OCI-LY1 (cell line): Measurements from ENCODE around the gene ATP2A2.
"Not testable (repeated sequence)": the region's sequence is repeated elsewhere in the genome, so short reads cannot be mapped to it uniquely, and the experiment has no call there.

Experiments
- H2AFZ ChIP-seq: fragments of 200-600 bp; sonication (generic), shearing (Covaris generic); 2 replicates; pipeline ENCODE4 v1.6.0; 2014; ENCODE audit warnings: antibody characterized with exemption, mild to moderate bottlenecking, low read length
- H3F3A ChIP-seq: fragments of 200-600 bp; sonication (generic), shearing (Covaris generic); 2 replicates; pipeline ENCODE4 v1.6.0; 2014; ENCODE audit warnings: mild to moderate bottlenecking, antibody characterized with exemption, low read length, moderate library complexity; ENCODE audit not compliant: insufficient read depth
- H3K27ac ChIP-seq: fragments of 200-600 bp; sonication (generic); 2 replicates; pipeline ENCODE4 v1.5.1; 2014; ENCODE audit warnings: low read length, mixed run types, mild to moderate bottlenecking, low read depth; ENCODE audit not compliant: poor library complexity, severe bottlenecking
- H3K27me3 ChIP-seq: fragments of 200-600 bp; sonication (generic); 2 replicates; pipeline ENCODE4 v1.6.0; 2014; ENCODE audit warnings: antibody characterized with exemption, mild to moderate bottlenecking, low read length, moderate library complexity; ENCODE audit not compliant: insufficient read depth
- H3K36me3 ChIP-seq: fragments of 200-600 bp; sonication (generic); 2 replicates; pipeline ENCODE4 v1.6.1; 2014; ENCODE audit warnings: mild to moderate bottlenecking, antibody characterized with exemption, low read length, moderate library complexity, mixed read lengths; ENCODE audit not compliant: insufficient read depth
- H3K4me1 ChIP-seq: fragments of 200-600 bp; sonication (generic); 2 replicates; pipeline ENCODE4 v1.5.1; 2014; ENCODE audit warnings: mild to moderate bottlenecking, low read length, moderate library complexity; ENCODE audit not compliant: insufficient read depth, severe bottlenecking
- H3K4me2 ChIP-seq: fragments of 200-600 bp; sonication (generic), shearing (Covaris generic); 2 replicates; pipeline ENCODE4 v1.6.1; 2014; ENCODE audit warnings: low read length
- H3K4me3 ChIP-seq: fragments of 200-600 bp; sonication (generic); 2 replicates; pipeline ENCODE4 v1.5.1; 2014; ENCODE audit warnings: low read length, low read depth, mild to moderate bottlenecking, mixed read lengths; ENCODE audit not compliant: poor library complexity, severe bottlenecking
- H3K79me2 ChIP-seq: fragments of 200-600 bp; shearing (Covaris generic); 2 replicates; pipeline ENCODE4 v1.6.1; 2016; ENCODE audit warnings: mixed run types, low read length, mixed read lengths; ENCODE audit not compliant: insufficient read depth
- H3K9ac ChIP-seq: fragments of 200-600 bp; sonication (generic), shearing (Covaris generic); 2 replicates; pipeline ENCODE4 v1.6.1; 2014; ENCODE audit warnings: mild to moderate bottlenecking, low read length, mixed read lengths
- H3K9me2 ChIP-seq: fragments of 200-600 bp; sonication (generic), shearing (Covaris generic); 2 replicates; pipeline ENCODE4 v1.6.1; 2014; ENCODE audit warnings: low read depth, mild to moderate bottlenecking, low read length, mixed read lengths
- H3K9me3 ChIP-seq: fragments of 200-600 bp; shearing (Covaris generic); 2 replicates; pipeline ENCODE4 v1.6.1; 2014; ENCODE audit warnings: low read length, mixed read lengths
- H4K20me1 ChIP-seq: fragments of 200-600 bp; sonication (generic), shearing (Covaris generic); 2 replicates; pipeline ENCODE4 v1.6.0; 2016; ENCODE audit warnings: mild to moderate bottlenecking, low read length; ENCODE audit not compliant: insufficient read depth
- CTCF ChIP-seq: fragments of 200-600 bp; sonication (generic), shearing (Covaris generic); IDR thresholded peaks from 2 replicates; pipeline ENCODE4 v1.5.1; 2017; ENCODE audit warnings: mild to moderate bottlenecking, antibody characterized with exemption, low read length, moderate library complexity, mixed read lengths
- EZH2 ChIP-seq: fragments of 200-600 bp; sonication (generic), shearing (Covaris generic); IDR thresholded peaks from 2 replicates; pipeline ENCODE4 v1.8.0; 2017; ENCODE audit warnings: borderline replicate concordance, mixed run types, mild to moderate bottlenecking, antibody characterized with exemption, low read length, moderate library complexity, mixed read lengths

The ATP2A2 gene

GRCh38 chr12:110339184-110339952 is 58.3 kb downstream of the ATP2A2 start:
- H3K27ac ChIP-seq = peak overlapping the region; percentile 32

GRCh38 chr12:110340261-110340660 is 59.2 kb downstream of the ATP2A2 start:
- H3K4me2 ChIP-seq, H3K27ac ChIP-seq, H3K9ac ChIP-seq, H3K9me2 ChIP-seq, H3F3A ChIP-seq, H3K79me2 ChIP-seq, H2AFZ ChIP-seq, H3K9me3 ChIP-seq, H3K4me1 ChIP-seq, H3K4me3 ChIP-seq, H3K27me3 ChIP-seq, H4K20me1 ChIP-seq: not testable (repeated sequence)
- H3K36me3 ChIP-seq = peaks cover 99% of the 10 kb centered on the region

More at GRCh38 chr12:110339184-110339952, 58.3 kb downstream of the ATP2A2 start:
- Histone ChIP-seq H4K20me1 (no peaks in the 10 kb centered on the region), H2AFZ (no peak overlapping the region), H3K4me3 (no peak overlapping the region), H3K79me2 (no peaks in the 10 kb centered on the region), H3K9ac (no peak overlapping the region), H3K9me2 (no peaks in the 10 kb centered on the region), H3K27me3 (no peaks in the 10 kb centered on the region), H3K4me2 (no peak overlapping the region), H3F3A (no peaks in the 10 kb centered on the region), H3K36me3 (peaks cover 99% of the 10 kb centered on the region), H3K4me1 (no peaks in the 10 kb centered on the region), H3K9me3 (no peaks in the 10 kb centered on the region)
- TF ChIP-seq EZH2 (no peak), CTCF (no peak)

- no peak overlapping the region for H3K27ac ChIP-seq
- no peaks in the 10 kb centered on the region for H3F3A ChIP-seq
- H3K79me2 ChIP-seq = no peaks in the 10 kb centered on the region
Observed at GRCh38 chr12:110340706-110341105, 59.7 kb downstream of the ATP2A2 start.

More at GRCh38 chr12:110340706-110341105, 59.7 kb downstream of the ATP2A2 start:
- Histone ChIP-seq H3K27me3 (no peaks in the 10 kb centered on the region), H3K9me2 (no peaks in the 10 kb centered on the region), H2AFZ (no peak overlapping the region), H4K20me1 (no peaks in the 10 kb centered on the region), H3K4me1 (no peaks in the 10 kb centered on the region), H3K4me2 (no peak overlapping the region), H3K36me3 (peaks cover 99% of the 10 kb centered on the region), H3K9me3 (no peaks in the 10 kb centered on the region), H3K4me3 (no peak overlapping the region), H3K9ac (no peak overlapping the region)
- TF ChIP-seq EZH2 (no peak), CTCF (no peak)
